Lower leg skin (tissue), 3 donors: Measurements from ENCODE around the gene NBEA.

ENCODE experiments used
- CTCF ChIP-seq, 3 donors: fragments of 450-650 bp; IDR thresholded peaks; one replicate each; pipeline ENCODE4 v1.5.1; 2016; ENCODE audit warnings: antibody characterized with exemption in 3 of 3, mild to moderate bottlenecking in 3 of 3, moderate library complexity in 2 of 3
- POLR2A ChIP-seq, 2 donors: fragments of 450-650 bp; IDR thresholded peaks; one replicate each; pipeline ENCODE4 v1.6.1; 2016 to 2017; ENCODE audit warnings: antibody characterized with exemption in 2 of 2, mild to moderate bottlenecking in 1 of 2, moderate library complexity in 1 of 2

DNA sequence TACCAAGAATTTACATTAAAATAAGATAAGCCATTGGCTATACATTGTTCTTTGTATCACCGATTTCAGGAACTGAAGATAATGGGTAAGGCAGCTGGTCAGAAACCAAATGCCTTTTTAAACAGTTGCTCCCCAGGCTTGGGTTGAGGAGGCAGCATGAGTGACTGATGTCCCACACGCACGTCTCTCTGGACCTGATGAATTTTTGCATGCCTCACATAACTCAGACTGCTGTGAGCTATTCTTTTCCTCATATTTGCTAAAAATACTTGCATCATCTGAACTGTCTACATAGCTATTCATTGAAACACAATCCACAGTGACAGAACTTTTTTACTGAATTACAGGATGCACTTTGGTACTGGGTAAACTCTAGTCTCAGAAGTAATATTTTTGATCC, 658.1 kb downstream of the NBEA start:
- TF ChIP-seq CTCF (IDR thresholded peaks at IDR 0.05) = no peak
- TF ChIP-seq POLR2A (IDR thresholded peaks at IDR 0.05) = no peak
